HCT116 (cell line): ENCODE measurements around the gene IFNGR2. TPM values are rescaled to one million over a fixed set of nuclear protein-coding genes. Genes with fewer than 3 reads are reported as not detected.
A peak's percentile ranks its signal among the peaks of the same experiment; 100 is the strongest.

Experiments used
- ATAC-seq: fragments of 200-7000 bp; cut with Tn5 transposase; 2 replicates; pipeline ENCODE4 v1.9.1; 2020; ENCODE audit warnings: mild to moderate bottlenecking, moderate library complexity
- BruUV-seq: library from RNA; stranded (reverse); fragments of 400-500 nt; replicated peaks from 2 replicates; lab custom pipeline; 2021; lab: Mats Ljungman, UMichigan
- CTCF ChIA-PET: fragments of 300-600 bp; sonication (Branson Sonifier 250); formaldehyde crosslinking; loops from one replicate; lab custom pipeline; 2021; ENCODE audit warnings: antibody characterized with exemption; lab: Charles Lee
- POLR2A ChIA-PET: fragments of 300-600, 350-600 bp; sonication (Branson Sonifier 250); formaldehyde crosslinking; loops from one replicate; lab custom pipeline; 2021; ENCODE audit warnings: antibody characterized with exemption; lab: Charles Lee
- RAD21 ChIA-PET, 2 experiments: fragments of 300-600 bp; sonication (Branson Sonifier 250); formaldehyde crosslinking; loops; one replicate each; lab custom pipeline; 2023; ENCODE audit warnings: low total read pairs in 2 of 2; ENCODE audit not compliant: uncharacterized antibody in 2 of 2, unreplicated experiment in 2 of 2, low non-redundant PET in 1 of 2; lab: Charles Lee
- DNase-seq: peaks from one replicate; pipeline ENCODE4 v3.0.0-alpha.2; 2010; ENCODE audit warnings: low read depth, low spot score
- H2AFZ ChIP-seq: fragments of 200-600 bp; shearing (Covaris generic), sonication (generic); 2 replicates; pipeline ENCODE4 v1.6.1; 2017; ENCODE audit warnings: low read depth, mixed run types, mixed read lengths, antibody characterized with exemption, low read length; ENCODE audit not compliant: poor library complexity, severe bottlenecking
- H3K27ac ChIP-seq: 2 replicates; pipeline ENCODE4 v1.5.1; 2012; ENCODE audit warnings: low read depth, low read length
- H3K27me3 ChIP-seq: fragments of 200-600 bp; sonication (generic); 2 replicates; pipeline ENCODE4 v1.6.1; 2016; ENCODE audit warnings: mixed run types, low read length, mixed read lengths; ENCODE audit not compliant: insufficient read depth
- H3K36me3 ChIP-seq, 2 experiments: fragments of 200-500 bp in 1 of 2; fragments of 200-600 bp in 1 of 2; sonication (Bioruptor generic) in 1 of 2; sonication (generic) in 1 of 2; 2 replicates each; pipeline versions ENCODE4 v1.5.1 to v1.6.1; 2014 to 2016; ENCODE audit warnings: low read length in 2 of 2, inconsistent platforms in 1 of 2, mixed read lengths in 1 of 2, mixed run types in 1 of 2; ENCODE audit not compliant: insufficient read depth in 2 of 2, control insufficient read depth in 1 of 2
- H3K4me1 ChIP-seq, 2 experiments: fragments of 200-600 bp in 1 of 2; sonication (generic) in 1 of 2; 2 replicates each; pipeline versions ENCODE4 v1.5.1 to v1.6.1; 2012 to 2017; ENCODE audit warnings: low read length in 2 of 2, inconsistent platforms in 1 of 2, mild to moderate bottlenecking in 1 of 2, mixed read lengths in 1 of 2, mixed run types in 1 of 2, moderate library complexity in 1 of 2; ENCODE audit not compliant: insufficient read depth in 2 of 2, control insufficient read depth in 1 of 2
- H3K4me2 ChIP-seq: fragments of 200-600 bp; sonication (generic); 2 replicates; pipeline ENCODE4 v1.6.1; 2017; ENCODE audit warnings: mixed run types, low read length, mixed read lengths
- H3K4me3 ChIP-seq, 2 experiments: fragments of 200-600 bp in 1 of 2; sonication (generic) in 1 of 2; replicated peaks in 1 of 2; 2 replicates each; pipeline ENCODE4 v1.5.1; 2011 to 2016; ENCODE audit warnings: low read length in 2 of 2, control low read depth in 1 of 2, low read depth in 1 of 2, mild to moderate bottlenecking in 1 of 2, mixed read lengths in 1 of 2, mixed run types in 1 of 2
- H3K79me2 ChIP-seq: fragments of 200-600 bp; sonication (generic); 2 replicates; pipeline ENCODE4 v1.6.1; 2017; ENCODE audit warnings: mild to moderate bottlenecking, mixed run types, low read length, moderate library complexity, mixed read lengths; ENCODE audit not compliant: insufficient read depth
- H3K9ac ChIP-seq: fragments of 200-600 bp; sonication (generic); 2 replicates; pipeline ENCODE4 v1.6.1; 2016; ENCODE audit warnings: low read length, mixed read lengths
- H3K9me2 ChIP-seq: fragments of 200-600 bp; sonication (generic), shearing (Covaris generic); 2 replicates; pipeline ENCODE4 v1.6.1; 2017; ENCODE audit warnings: mixed run types, mild to moderate bottlenecking, moderate library complexity; ENCODE audit not compliant: insufficient read depth
- H3K9me3 ChIP-seq, 2 experiments: fragments of 200-500 bp in 1 of 2; fragments of 200-600 bp in 1 of 2; sonication (Bioruptor generic) in 1 of 2; sonication (generic) in 1 of 2; 2 replicates each; pipeline ENCODE4 v1.6.1; 2014 to 2017; ENCODE audit warnings: low read length in 2 of 2, mixed read lengths in 2 of 2, inconsistent platforms in 1 of 2, low read depth in 1 of 2, mild to moderate bottlenecking in 1 of 2, mixed run types in 1 of 2, moderate library complexity in 1 of 2; ENCODE audit not compliant: control insufficient read depth in 1 of 2, insufficient read depth in 1 of 2
- H4K20me1 ChIP-seq: fragments of 200-600 bp; sonication (generic), shearing (Covaris generic); 2 replicates; pipeline ENCODE4 v1.6.1; 2017; ENCODE audit warnings: mixed run types, mild to moderate bottlenecking, moderate library complexity; ENCODE audit not compliant: insufficient read depth
- CBX3 ChIP-seq: IDR thresholded peaks from 2 replicates; pipeline ENCODE4 v1.6.1; 2012; ENCODE audit warnings: low read depth
- EGR1 ChIP-seq: IDR thresholded peaks from 2 replicates; pipeline ENCODE4 v1.6.1; 2012; ENCODE audit warnings: low read depth
- EZH2 ChIP-seq: fragments of 200-600 bp; sonication (generic); IDR thresholded peaks from 2 replicates; pipeline ENCODE4 v1.6.1; 2017; ENCODE audit warnings: antibody characterized with exemption, mixed run types
- EZH2phosphoT487 ChIP-seq: fragments of 200-600 bp; IDR thresholded peaks from 2 replicates; pipeline ENCODE4 v1.6.1; 2018; ENCODE audit warnings: antibody characterized with exemption, borderline replicate concordance
- FOSL1 ChIP-seq: IDR thresholded peaks from 2 replicates; pipeline ENCODE4 v1.6.1; 2012; ENCODE audit warnings: low read depth
- JUND ChIP-seq: IDR thresholded peaks from 2 replicates; pipeline ENCODE4 v1.6.1; 2012
- POLR2A ChIP-seq: IDR thresholded peaks from 2 replicates; pipeline ENCODE4 v1.7.0; 2011; ENCODE audit warnings: borderline replicate concordance; ENCODE audit not compliant: insufficient read depth, insufficient read length; ENCODE audit errors: extremely low read depth
- POLR2AphosphoS5 ChIP-seq: IDR thresholded peaks from 2 replicates; pipeline ENCODE4 v1.6.1; 2011; ENCODE audit warnings: mild to moderate bottlenecking, low read depth, low read length, moderate library complexity
- RAD21 ChIP-seq: IDR thresholded peaks from 2 replicates; pipeline ENCODE4 v1.6.1; 2012; ENCODE audit warnings: low read depth, mild to moderate bottlenecking
- SIN3A ChIP-seq: IDR thresholded peaks from 2 replicates; pipeline ENCODE4 v1.6.1; 2012; ENCODE audit warnings: low read depth
- SP1 ChIP-seq: IDR thresholded peaks from 2 replicates; pipeline ENCODE4 v1.6.1; 2012; ENCODE audit warnings: low read depth
- SRF ChIP-seq: IDR thresholded peaks from 2 replicates; pipeline ENCODE4 v1.6.1; 2012; ENCODE audit warnings: low read depth
- TCF7L2 ChIP-seq: IDR thresholded peaks from 2 replicates; pipeline ENCODE4 v1.7.0; 2011; ENCODE audit warnings: borderline replicate concordance, inconsistent platforms; ENCODE audit not compliant: insufficient read depth, insufficient read length; ENCODE audit errors: extremely low read depth
- YY1 ChIP-seq: IDR thresholded peaks from 2 replicates; pipeline ENCODE4 v1.6.1; 2011; ENCODE audit warnings: low read length, low read depth, moderate library complexity, mild to moderate bottlenecking; ENCODE audit not compliant: insufficient replicate concordance; ENCODE audit errors: extremely low read depth
- ZBTB33 ChIP-seq: IDR thresholded peaks from 2 replicates; pipeline ENCODE4 v1.6.1; 2011; ENCODE audit warnings: mild to moderate bottlenecking, low read length, moderate library complexity; ENCODE audit not compliant: insufficient replicate concordance; ENCODE audit errors: extremely low read depth
- ZFX ChIP-seq: fragments of 450-650 bp; IDR thresholded peaks from 2 replicates; pipeline ENCODE4 v1.6.1; 2017
- intact Hi-C: fragments of 100-400 bp; cut with micrococcal nuclease; formaldehyde crosslinking; loops from 2 replicates; pipeline ENCODE4 v1.10.0; 2022
- total RNA-seq: library from RNA; stranded (reverse); gene quantifications from one replicate; pipeline ENCODE4 v1.2.1, GENCODE V29; 2021; ENCODE audit not compliant: unreplicated experiment
- TF ChIP-seq, protein P1 (sequence below): IDR thresholded peaks from 2 replicates; pipeline ENCODE4 v1.6.1; 2012
- TF ChIP-seq, protein P2 (sequence below), 3 experiments: fragments of 200-600 bp in 1 of 3; sonication (generic) in 1 of 3; IDR thresholded peaks in 2 of 3; conservative IDR thresholded peaks in 1 of 3; 2 replicates each; pipeline ENCODE4 v1.5.1; 2012 to 2017; ENCODE audit warnings: low read depth in 2 of 3, low read length in 2 of 3, antibody characterized with exemption in 1 of 3, borderline replicate concordance in 1 of 3, control low read depth in 1 of 3, mild to moderate bottlenecking in 1 of 3, mixed read lengths in 1 of 3, mixed run types in 1 of 3, moderate library complexity in 1 of 3; ENCODE audit not compliant: insufficient read depth in 1 of 3
- TF ChIP-seq, protein P3 (sequence below): IDR thresholded peaks from 2 replicates; pipeline ENCODE4 v1.6.1; 2012; ENCODE audit warnings: low read depth

The IFNGR2 gene
- total RNA-seq, 1 experiment from 2014 or later, result 44.6 TPM

- Histone ChIP-seq H4K20me1 (peaks cover 4% of the 10 kb centered on the region; the same call in 1 of the 2 replicates), H3K4me1 (peaks cover 2 to 26% of the 10 kb centered on the region in 2 experiments; a peak in 3 of 4 replicates), H3K9ac (no peak overlapping the region), H2AFZ (no peak overlapping the region), H3K36me3 (peaks cover 2 to 4% of the 10 kb centered on the region in 2 experiments; a peak in 1 of 4 replicates), H3K9me2 (no peaks in the 10 kb centered on the region), H3K9me3 (no peaks in the 10 kb centered on the region), H3K79me2 (peaks cover 70% of the 10 kb centered on the region), H3K4me3 (no peak overlapping the region), H3K27ac (no peak overlapping the region), H3K27me3 (no peaks in the 10 kb centered on the region), H3K4me2 (peak overlapping the region; percentile 11; the same call in 1 of the 2 replicates)
- CTCF ChIA-PET, result no interaction called here
- intact Hi-C loops, result no loop called here
- RAD21 ChIA-PET, result no interaction called here
- no TSS peak for BruUV-seq
- ATAC-seq (no peak; the same call in 1 of the 2 replicates), DNase-seq (no peak)
- TF ChIP-seq SIN3A (no peak), ZBTB33 (no peak), YY1 (no peak), ZFX (no peak), JUND (no peak), TCF7L2 (no peak), EGR1 (no peak), SRF (no peak), POLR2AphosphoS5 (no peak), EZH2phosphoT487 (no peak), POLR2A (no peak), CBX3 (no peak), RAD21 (no peak), EZH2 (no peak), SP1 (no peak), FOSL1 (no peak)
- TF ChIP-seq, protein P1, sequence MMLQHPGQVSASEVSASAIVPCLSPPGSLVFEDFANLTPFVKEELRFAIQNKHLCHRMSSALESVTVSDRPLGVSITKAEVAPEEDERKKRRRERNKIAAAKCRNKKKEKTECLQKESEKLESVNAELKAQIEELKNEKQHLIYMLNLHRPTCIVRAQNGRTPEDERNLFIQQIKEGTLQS, result no peak
- TF ChIP-seq, protein P2, sequence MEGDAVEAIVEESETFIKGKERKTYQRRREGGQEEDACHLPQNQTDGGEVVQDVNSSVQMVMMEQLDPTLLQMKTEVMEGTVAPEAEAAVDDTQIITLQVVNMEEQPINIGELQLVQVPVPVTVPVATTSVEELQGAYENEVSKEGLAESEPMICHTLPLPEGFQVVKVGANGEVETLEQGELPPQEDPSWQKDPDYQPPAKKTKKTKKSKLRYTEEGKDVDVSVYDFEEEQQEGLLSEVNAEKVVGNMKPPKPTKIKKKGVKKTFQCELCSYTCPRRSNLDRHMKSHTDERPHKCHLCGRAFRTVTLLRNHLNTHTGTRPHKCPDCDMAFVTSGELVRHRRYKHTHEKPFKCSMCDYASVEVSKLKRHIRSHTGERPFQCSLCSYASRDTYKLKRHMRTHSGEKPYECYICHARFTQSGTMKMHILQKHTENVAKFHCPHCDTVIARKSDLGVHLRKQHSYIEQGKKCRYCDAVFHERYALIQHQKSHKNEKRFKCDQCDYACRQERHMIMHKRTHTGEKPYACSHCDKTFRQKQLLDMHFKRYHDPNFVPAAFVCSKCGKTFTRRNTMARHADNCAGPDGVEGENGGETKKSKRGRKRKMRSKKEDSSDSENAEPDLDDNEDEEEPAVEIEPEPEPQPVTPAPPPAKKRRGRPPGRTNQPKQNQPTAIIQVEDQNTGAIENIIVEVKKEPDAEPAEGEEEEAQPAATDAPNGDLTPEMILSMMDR (IDR thresholded peaks at IDR 0.05 in 2 of 3, conservative IDR thresholded peaks at IDR 0.05 in 1 of 3; ENCODE audit: borderline replicate concordance in 1 of 3, insufficient read depth in 1 of 3, low read depth in 2 of 3, low read length in 2 of 3), result no peak
- TF ChIP-seq, protein P3, sequence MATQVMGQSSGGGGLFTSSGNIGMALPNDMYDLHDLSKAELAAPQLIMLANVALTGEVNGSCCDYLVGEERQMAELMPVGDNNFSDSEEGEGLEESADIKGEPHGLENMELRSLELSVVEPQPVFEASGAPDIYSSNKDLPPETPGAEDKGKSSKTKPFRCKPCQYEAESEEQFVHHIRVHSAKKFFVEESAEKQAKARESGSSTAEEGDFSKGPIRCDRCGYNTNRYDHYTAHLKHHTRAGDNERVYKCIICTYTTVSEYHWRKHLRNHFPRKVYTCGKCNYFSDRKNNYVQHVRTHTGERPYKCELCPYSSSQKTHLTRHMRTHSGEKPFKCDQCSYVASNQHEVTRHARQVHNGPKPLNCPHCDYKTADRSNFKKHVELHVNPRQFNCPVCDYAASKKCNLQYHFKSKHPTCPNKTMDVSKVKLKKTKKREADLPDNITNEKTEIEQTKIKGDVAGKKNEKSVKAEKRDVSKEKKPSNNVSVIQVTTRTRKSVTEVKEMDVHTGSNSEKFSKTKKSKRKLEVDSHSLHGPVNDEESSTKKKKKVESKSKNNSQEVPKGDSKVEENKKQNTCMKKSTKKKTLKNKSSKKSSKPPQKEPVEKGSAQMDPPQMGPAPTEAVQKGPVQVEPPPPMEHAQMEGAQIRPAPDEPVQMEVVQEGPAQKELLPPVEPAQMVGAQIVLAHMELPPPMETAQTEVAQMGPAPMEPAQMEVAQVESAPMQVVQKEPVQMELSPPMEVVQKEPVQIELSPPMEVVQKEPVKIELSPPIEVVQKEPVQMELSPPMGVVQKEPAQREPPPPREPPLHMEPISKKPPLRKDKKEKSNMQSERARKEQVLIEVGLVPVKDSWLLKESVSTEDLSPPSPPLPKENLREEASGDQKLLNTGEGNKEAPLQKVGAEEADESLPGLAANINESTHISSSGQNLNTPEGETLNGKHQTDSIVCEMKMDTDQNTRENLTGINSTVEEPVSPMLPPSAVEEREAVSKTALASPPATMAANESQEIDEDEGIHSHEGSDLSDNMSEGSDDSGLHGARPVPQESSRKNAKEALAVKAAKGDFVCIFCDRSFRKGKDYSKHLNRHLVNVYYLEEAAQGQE, result no peak
- POLR2A ChIA-PET, result no interaction called here
These were observed 9.8 kb downstream of the IFNGR2 start for GRCh38 chr21:33412832-33413519.
